ENCODE data around the gene PERM1.
A peak's percentile ranks its signal among the peaks of the same experiment; 100 is the strongest.
"Not testable (repeated sequence)": the region's sequence is repeated elsewhere in the genome, so short reads cannot be mapped to it uniquely, and the experiment has no call there.

PERM1 gene

GRCh38 chr1:1012736-1013104 lies 30.8 kb upstream of the PERM1 start:
- not testable (repeated sequence) for H3K27ac ChIP-seq (ENCODE audit: low read length); H3K36me3 ChIP-seq (ENCODE audit: control insufficient read depth, low read depth, low read length); H3K9me3 ChIP-seq (ENCODE audit: control insufficient read depth, low read depth, low read length)
- H3K4me3 ChIP-seq (ENCODE audit: low read length), result peak overlapping the region; percentile 48
- peaks cover 21% of the 10 kb centered on the region for H3K27me3 ChIP-seq (ENCODE audit: control insufficient read depth, insufficient read depth, low read length)
- peak overlapping the region; percentile 5 for H3K9ac ChIP-seq (ENCODE audit: low read length)
- peaks cover 11% of the 10 kb centered on the region for H3K4me1 ChIP-seq (ENCODE audit: control insufficient read depth, low read depth, low read length)

GRCh38 chr1:1011396-1011949 lies 29.6 kb upstream of the PERM1 start:
- H3K27me3 ChIP-seq (ENCODE audit: control insufficient read depth, insufficient read depth, low read length), result peaks cover 27% of the 10 kb centered on the region
- H3K36me3 ChIP-seq (ENCODE audit: control insufficient read depth, low read depth, low read length), result no peaks in the 10 kb centered on the region
- no peaks in the 10 kb centered on the region for H3K9me3 ChIP-seq (ENCODE audit: control insufficient read depth, low read depth, low read length)
- H3K27ac ChIP-seq (ENCODE audit: low read length), result no peak overlapping the region
- H3K4me3 ChIP-seq (ENCODE audit: low read length), result no peak overlapping the region
- H3K9ac ChIP-seq (ENCODE audit: low read length), result no peak overlapping the region
- peaks cover 11% of the 10 kb centered on the region for H3K4me1 ChIP-seq (ENCODE audit: control insufficient read depth, low read depth, low read length)

GRCh38 chr1:1010131-1010530 lies 28.2 kb upstream of the PERM1 start:
- not testable (repeated sequence) for H3K9ac ChIP-seq (ENCODE audit: low read length); H3K4me3 ChIP-seq (ENCODE audit: low read length); H3K27ac ChIP-seq (ENCODE audit: low read length); H3K36me3 ChIP-seq (ENCODE audit: control insufficient read depth, low read depth, low read length); H3K9me3 ChIP-seq (ENCODE audit: control insufficient read depth, low read depth, low read length)
- Histone ChIP-seq H3K4me1 (ENCODE audit: control insufficient read depth, low read depth, low read length) (peaks cover 15% of the 10 kb centered on the region), H3K27me3 (ENCODE audit: control insufficient read depth, insufficient read depth, low read length) (peaks cover 31% of the 10 kb centered on the region)

GRCh38 chr1:1006305-1007159 lies 24.6 kb upstream of the PERM1 start:
- no peaks in the 10 kb centered on the region for H3K9me3 ChIP-seq (ENCODE audit: control insufficient read depth, low read depth, low read length)
- H3K27ac ChIP-seq (ENCODE audit: low read length), result no peak overlapping the region
- H3K4me3 ChIP-seq (ENCODE audit: low read length), result no peak overlapping the region
- H3K9ac ChIP-seq (ENCODE audit: low read length), result no peak overlapping the region
- H3K36me3 ChIP-seq (ENCODE audit: control insufficient read depth, low read depth, low read length), result no peaks in the 10 kb centered on the region
- peaks cover 8% of the 10 kb centered on the region for H3K4me1 ChIP-seq (ENCODE audit: control insufficient read depth, low read depth, low read length)
- peaks cover 53% of the 10 kb centered on the region for H3K27me3 ChIP-seq (ENCODE audit: control insufficient read depth, insufficient read depth, low read length)

GRCh38 chr1:1005774-1006304 lies 23.9 kb upstream of the PERM1 start:
- Histone ChIP-seq H3K36me3 (ENCODE audit: control insufficient read depth, low read depth, low read length) (no peaks in the 10 kb centered on the region), H3K27ac (ENCODE audit: low read length) (no peak overlapping the region), H3K9ac (ENCODE audit: low read length) (no peak overlapping the region), H3K4me3 (ENCODE audit: low read length) (no peak overlapping the region), H3K9me3 (ENCODE audit: control insufficient read depth, low read depth, low read length) (no peaks in the 10 kb centered on the region), H3K4me1 (ENCODE audit: control insufficient read depth, low read depth, low read length) (peaks cover 8% of the 10 kb centered on the region), H3K27me3 (ENCODE audit: control insufficient read depth, insufficient read depth, low read length) (peaks cover 60% of the 10 kb centered on the region)

GRCh38 chr1:1004780-1005697 lies 23.1 kb upstream of the PERM1 start:
- Histone ChIP-seq H3K9ac (ENCODE audit: low read length) (no peak overlapping the region), H3K27me3 (ENCODE audit: control insufficient read depth, insufficient read depth, low read length) (peaks cover 68% of the 10 kb centered on the region), H3K4me3 (ENCODE audit: low read length) (no peak overlapping the region), H3K9me3 (ENCODE audit: control insufficient read depth, low read depth, low read length) (no peaks in the 10 kb centered on the region), H3K4me1 (ENCODE audit: control insufficient read depth, low read depth, low read length) (peaks cover 8% of the 10 kb centered on the region), H3K27ac (ENCODE audit: low read length) (no peak overlapping the region), H3K36me3 (ENCODE audit: control insufficient read depth, low read depth, low read length) (no peaks in the 10 kb centered on the region)

GRCh38 chr1:1004420-1004779 lies 22.5 kb upstream of the PERM1 start:
- no peak overlapping the region for H3K9ac ChIP-seq (ENCODE audit: low read length)
- peaks cover 75% of the 10 kb centered on the region for H3K27me3 ChIP-seq (ENCODE audit: control insufficient read depth, insufficient read depth, low read length)
- no peak overlapping the region for H3K27ac ChIP-seq (ENCODE audit: low read length)
- H3K4me1 ChIP-seq (ENCODE audit: control insufficient read depth, low read depth, low read length), result peaks cover 8% of the 10 kb centered on the region
- H3K36me3 ChIP-seq (ENCODE audit: control insufficient read depth, low read depth, low read length), result no peaks in the 10 kb centered on the region
- no peaks in the 10 kb centered on the region for H3K9me3 ChIP-seq (ENCODE audit: control insufficient read depth, low read depth, low read length)
- H3K4me3 ChIP-seq (ENCODE audit: low read length), result no peak overlapping the region

GRCh38 chr1:1003618-1004419 lies 21.9 kb upstream of the PERM1 start:
- no peak overlapping the region for H3K4me3 ChIP-seq (ENCODE audit: low read length)
- peaks cover 8% of the 10 kb centered on the region for H3K4me1 ChIP-seq (ENCODE audit: control insufficient read depth, low read depth, low read length)
- H3K27me3 ChIP-seq (ENCODE audit: control insufficient read depth, insufficient read depth, low read length), result peaks cover 81% of the 10 kb centered on the region
- no peaks in the 10 kb centered on the region for H3K9me3 ChIP-seq (ENCODE audit: control insufficient read depth, low read depth, low read length)
- no peak overlapping the region for H3K27ac ChIP-seq (ENCODE audit: low read length)
- no peak overlapping the region for H3K9ac ChIP-seq (ENCODE audit: low read length)
- H3K36me3 ChIP-seq (ENCODE audit: control insufficient read depth, low read depth, low read length), result no peaks in the 10 kb centered on the region

GRCh38 chr1:1001057-1001783 lies 19.3 kb upstream of the PERM1 start:
- Histone ChIP-seq H3K27me3 (ENCODE audit: control insufficient read depth, insufficient read depth, low read length) (peaks cover 93% of the 10 kb centered on the region), H3K4me1 (ENCODE audit: control insufficient read depth, low read depth, low read length) (peaks cover 8% of the 10 kb centered on the region), H3K4me3 (ENCODE audit: low read length) (peak overlapping the region; percentile 44), H3K9ac (ENCODE audit: low read length) (no peak overlapping the region), H3K27ac (ENCODE audit: low read length) (no peak overlapping the region), H3K36me3 (ENCODE audit: control insufficient read depth, low read depth, low read length) (no peaks in the 10 kb centered on the region), H3K9me3 (ENCODE audit: control insufficient read depth, low read depth, low read length) (no peaks in the 10 kb centered on the region)

- peaks cover 100% of the 10 kb centered on the region for H3K27me3 ChIP-seq (ENCODE audit: control insufficient read depth, insufficient read depth, low read length)
- H3K4me1 ChIP-seq (ENCODE audit: control insufficient read depth, low read depth, low read length), result peaks cover 8% of the 10 kb centered on the region
- peak overlapping the region; percentile 44 for H3K4me3 ChIP-seq (ENCODE audit: low read length)
- H3K9ac ChIP-seq (ENCODE audit: low read length), result peak overlapping the region; percentile 12
- H3K9me3 ChIP-seq (ENCODE audit: control insufficient read depth, low read depth, low read length), result no peaks in the 10 kb centered on the region
- H3K36me3 ChIP-seq (ENCODE audit: control insufficient read depth, low read depth, low read length), result no peaks in the 10 kb centered on the region
- no peak overlapping the region for H3K27ac ChIP-seq (ENCODE audit: low read length)
Observed at GRCh38 chr1:1000357-1001056, 18.6 kb upstream of the PERM1 start.

Data from iPS-18a (cell line).